ENCODE results near the gene THEM4.
"Not testable (repeated sequence)": the region's sequence is repeated elsewhere in the genome, so short reads cannot be mapped to it uniquely, and the experiment has no call there.

THEM4 gene

GRCh38 chr1:151885479-151885878 is 23.8 kb downstream of the THEM4 start:
- no peaks in the 10 kb centered on the region for H3K4me1 ChIP-seq (ENCODE audit: control insufficient read depth, insufficient read depth, low read length)
- H3K9ac ChIP-seq (ENCODE audit: low read depth, low read length): no peak overlapping the region
- no peak overlapping the region for H3K4me3 ChIP-seq (ENCODE audit: low read depth, low read length)
- H3K36me3 ChIP-seq (ENCODE audit: control insufficient read depth, insufficient read depth, low read length): no peaks in the 10 kb centered on the region
- H3K27me3 ChIP-seq (ENCODE audit: control insufficient read depth, insufficient read depth, low read length): no peaks in the 10 kb centered on the region
- no peaks in the 10 kb centered on the region for H3K9me3 ChIP-seq (ENCODE audit: control insufficient read depth, insufficient read depth, low read length)

- H3K4me3 ChIP-seq (ENCODE audit: low read depth, low read length); H3K36me3 ChIP-seq (ENCODE audit: control insufficient read depth, insufficient read depth, low read length); H3K27me3 ChIP-seq (ENCODE audit: control insufficient read depth, insufficient read depth, low read length); H3K9me3 ChIP-seq (ENCODE audit: control insufficient read depth, insufficient read depth, low read length); H3K9ac ChIP-seq (ENCODE audit: low read depth, low read length); H3K4me1 ChIP-seq (ENCODE audit: control insufficient read depth, insufficient read depth, low read length): not testable (repeated sequence)
These were observed 24.4 kb downstream of the THEM4 start for GRCh38 chr1:151884879-151885278.

GRCh38 chr1:151884445-151884844 is 24.9 kb downstream of the THEM4 start:
- H3K27me3 ChIP-seq (ENCODE audit: control insufficient read depth, insufficient read depth, low read length); H3K9me3 ChIP-seq (ENCODE audit: control insufficient read depth, insufficient read depth, low read length); H3K9ac ChIP-seq (ENCODE audit: low read depth, low read length); H3K36me3 ChIP-seq (ENCODE audit: control insufficient read depth, insufficient read depth, low read length); H3K4me1 ChIP-seq (ENCODE audit: control insufficient read depth, insufficient read depth, low read length); H3K4me3 ChIP-seq (ENCODE audit: low read depth, low read length): not testable (repeated sequence)

GRCh38 chr1:151883898-151884297 is 25.4 kb downstream of the THEM4 start:
- H3K9ac ChIP-seq (ENCODE audit: low read depth, low read length); H3K4me1 ChIP-seq (ENCODE audit: control insufficient read depth, insufficient read depth, low read length); H3K9me3 ChIP-seq (ENCODE audit: control insufficient read depth, insufficient read depth, low read length); H3K4me3 ChIP-seq (ENCODE audit: low read depth, low read length); H3K27me3 ChIP-seq (ENCODE audit: control insufficient read depth, insufficient read depth, low read length); H3K36me3 ChIP-seq (ENCODE audit: control insufficient read depth, insufficient read depth, low read length): not testable (repeated sequence)

GRCh38 chr1:151882918-151883317 is 26.4 kb downstream of the THEM4 start:
- H3K4me1 ChIP-seq (ENCODE audit: control insufficient read depth, insufficient read depth, low read length); H3K9me3 ChIP-seq (ENCODE audit: control insufficient read depth, insufficient read depth, low read length); H3K4me3 ChIP-seq (ENCODE audit: low read depth, low read length); H3K9ac ChIP-seq (ENCODE audit: low read depth, low read length); H3K27me3 ChIP-seq (ENCODE audit: control insufficient read depth, insufficient read depth, low read length); H3K36me3 ChIP-seq (ENCODE audit: control insufficient read depth, insufficient read depth, low read length): not testable (repeated sequence)

GRCh38 chr1:151882466-151882865 is 26.8 kb downstream of the THEM4 start:
- H3K9ac ChIP-seq (ENCODE audit: low read depth, low read length): no peak overlapping the region
- H3K36me3 ChIP-seq (ENCODE audit: control insufficient read depth, insufficient read depth, low read length): no peaks in the 10 kb centered on the region
- H3K27me3 ChIP-seq (ENCODE audit: control insufficient read depth, insufficient read depth, low read length): no peaks in the 10 kb centered on the region
- no peak overlapping the region for H3K4me3 ChIP-seq (ENCODE audit: low read depth, low read length)
- no peaks in the 10 kb centered on the region for H3K9me3 ChIP-seq (ENCODE audit: control insufficient read depth, insufficient read depth, low read length)
- no peaks in the 10 kb centered on the region for H3K4me1 ChIP-seq (ENCODE audit: control insufficient read depth, insufficient read depth, low read length)

GRCh38 chr1:151881479-151881878 is 27.8 kb downstream of the THEM4 start:
- Histone ChIP-seq H3K4me1 (ENCODE audit: control insufficient read depth, insufficient read depth, low read length) (no peaks in the 10 kb centered on the region), H3K4me3 (ENCODE audit: low read depth, low read length) (no peak overlapping the region), H3K36me3 (ENCODE audit: control insufficient read depth, insufficient read depth, low read length) (no peaks in the 10 kb centered on the region), H3K9me3 (ENCODE audit: control insufficient read depth, insufficient read depth, low read length) (no peaks in the 10 kb centered on the region), H3K27me3 (ENCODE audit: control insufficient read depth, insufficient read depth, low read length) (no peaks in the 10 kb centered on the region), H3K9ac (ENCODE audit: low read depth, low read length) (no peak overlapping the region)

- H3K36me3 ChIP-seq (ENCODE audit: control insufficient read depth, insufficient read depth, low read length): no peaks in the 10 kb centered on the region
- H3K9me3 ChIP-seq (ENCODE audit: control insufficient read depth, insufficient read depth, low read length): no peaks in the 10 kb centered on the region
- no peak overlapping the region for H3K4me3 ChIP-seq (ENCODE audit: low read depth, low read length)
- H3K4me1 ChIP-seq (ENCODE audit: control insufficient read depth, insufficient read depth, low read length): no peaks in the 10 kb centered on the region
- no peak overlapping the region for H3K9ac ChIP-seq (ENCODE audit: low read depth, low read length)
- no peaks in the 10 kb centered on the region for H3K27me3 ChIP-seq (ENCODE audit: control insufficient read depth, insufficient read depth, low read length)
These were observed 33.8 kb downstream of the THEM4 start for GRCh38 chr1:151875419-151876097.

GRCh38 chr1:151872776-151873175 is 36.5 kb downstream of the THEM4 start:
- not testable (repeated sequence) for H3K9me3 ChIP-seq (ENCODE audit: control insufficient read depth, insufficient read depth, low read length); H3K4me1 ChIP-seq (ENCODE audit: control insufficient read depth, insufficient read depth, low read length); H3K36me3 ChIP-seq (ENCODE audit: control insufficient read depth, insufficient read depth, low read length); H3K27me3 ChIP-seq (ENCODE audit: control insufficient read depth, insufficient read depth, low read length); H3K4me3 ChIP-seq (ENCODE audit: low read depth, low read length); H3K9ac ChIP-seq (ENCODE audit: low read depth, low read length)

- H3K9me3 ChIP-seq (ENCODE audit: control insufficient read depth, insufficient read depth, low read length): no peaks in the 10 kb centered on the region
- no peak overlapping the region for H3K9ac ChIP-seq (ENCODE audit: low read depth, low read length)
- H3K27me3 ChIP-seq (ENCODE audit: control insufficient read depth, insufficient read depth, low read length): no peaks in the 10 kb centered on the region
- H3K36me3 ChIP-seq (ENCODE audit: control insufficient read depth, insufficient read depth, low read length): no peaks in the 10 kb centered on the region
- no peaks in the 10 kb centered on the region for H3K4me1 ChIP-seq (ENCODE audit: control insufficient read depth, insufficient read depth, low read length)
- H3K4me3 ChIP-seq (ENCODE audit: low read depth, low read length): no peak overlapping the region
These were observed 37.9 kb downstream of the THEM4 start for GRCh38 chr1:151871284-151872030.

- H3K4me3 ChIP-seq (ENCODE audit: low read depth, low read length): no peak overlapping the region
- no peaks in the 10 kb centered on the region for H3K9me3 ChIP-seq (ENCODE audit: control insufficient read depth, insufficient read depth, low read length)
- H3K9ac ChIP-seq (ENCODE audit: low read depth, low read length): no peak overlapping the region
- no peaks in the 10 kb centered on the region for H3K4me1 ChIP-seq (ENCODE audit: control insufficient read depth, insufficient read depth, low read length)
- H3K27me3 ChIP-seq (ENCODE audit: control insufficient read depth, insufficient read depth, low read length): peaks cover 10% of the 10 kb centered on the region
- no peaks in the 10 kb centered on the region for H3K36me3 ChIP-seq (ENCODE audit: control insufficient read depth, insufficient read depth, low read length)
These were observed 40.8 kb downstream of the THEM4 start for GRCh38 chr1:151868486-151868885.

- Histone ChIP-seq H3K4me3 (ENCODE audit: low read depth, low read length) (no peak overlapping the region), H3K4me1 (ENCODE audit: control insufficient read depth, insufficient read depth, low read length) (no peaks in the 10 kb centered on the region), H3K36me3 (ENCODE audit: control insufficient read depth, insufficient read depth, low read length) (no peaks in the 10 kb centered on the region), H3K9me3 (ENCODE audit: control insufficient read depth, insufficient read depth, low read length) (no peaks in the 10 kb centered on the region), H3K9ac (ENCODE audit: low read depth, low read length) (no peak overlapping the region), H3K27me3 (ENCODE audit: control insufficient read depth, insufficient read depth, low read length) (peaks cover 10% of the 10 kb centered on the region)
These were observed 41.4 kb downstream of the THEM4 start for GRCh38 chr1:151867765-151868411.

Measured in iPS-15b (cell line).